ENCODE results near the gene COQ8A. TPM values are rescaled to one million over a fixed set of nuclear protein-coding genes. Genes with fewer than 3 reads are reported as not detected.

The COQ8A gene
- 10 to 100 TPM; 53.4 to 97.5 (median 72.7) TPM for total RNA-seq

DNA sequence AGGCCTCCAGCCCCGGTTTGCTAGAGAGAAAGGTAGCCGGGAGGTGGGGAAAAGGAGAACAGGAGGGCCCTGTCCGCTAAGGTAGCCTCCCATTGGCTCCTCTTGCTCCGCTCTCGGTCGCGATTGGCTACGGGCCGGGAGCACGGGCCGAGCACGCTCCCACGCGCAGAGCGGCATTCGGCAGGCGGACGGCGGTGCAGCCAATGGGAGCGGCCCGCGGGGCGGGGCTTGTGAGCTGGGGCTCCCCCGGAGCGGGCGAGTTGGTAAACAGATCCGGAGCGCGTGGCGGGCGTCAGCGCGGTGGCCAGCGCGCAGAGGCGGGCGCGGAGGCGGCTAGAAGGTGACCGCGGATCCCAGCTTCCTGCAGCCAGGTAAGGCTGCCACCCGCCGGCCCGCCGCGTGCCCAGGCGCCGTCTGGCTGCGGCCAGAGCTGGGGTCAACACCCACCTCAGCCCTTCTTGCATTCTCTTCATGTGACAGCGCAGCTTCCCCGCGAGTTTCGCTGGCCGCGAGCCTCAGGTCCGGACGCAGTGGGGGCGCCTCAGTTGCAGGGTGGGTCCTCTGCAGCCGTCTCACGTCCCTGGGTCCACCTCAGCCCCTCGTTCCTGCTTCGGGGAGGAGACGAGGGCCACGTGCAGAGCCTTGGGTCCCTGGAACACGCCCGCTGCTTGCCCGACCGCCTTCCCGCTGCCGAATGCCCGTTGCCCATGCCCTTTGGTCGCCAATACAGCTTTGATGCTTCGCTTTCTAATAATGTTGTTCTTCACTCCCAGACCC, at the start of gene COQ8A:
Gene COQ8A (plus strand): TSS at position 266 of the 777 bp plus-strand sequence. CDS start 21,092 bp downstream, outside the sequence.
- peak; percentile 99 to 100 for DNase-seq (ENCODE audit: low spot score in 2 of 2)
- WGBS, 2 donors, result 0% methylated on average over 38 to 39 of the region's 73 CpGs
- intact Hi-C loops (cut with DNase I; ENCODE audit: low total_unique reads), result no loop called here
- TF ChIP-seq, protein P1, sequence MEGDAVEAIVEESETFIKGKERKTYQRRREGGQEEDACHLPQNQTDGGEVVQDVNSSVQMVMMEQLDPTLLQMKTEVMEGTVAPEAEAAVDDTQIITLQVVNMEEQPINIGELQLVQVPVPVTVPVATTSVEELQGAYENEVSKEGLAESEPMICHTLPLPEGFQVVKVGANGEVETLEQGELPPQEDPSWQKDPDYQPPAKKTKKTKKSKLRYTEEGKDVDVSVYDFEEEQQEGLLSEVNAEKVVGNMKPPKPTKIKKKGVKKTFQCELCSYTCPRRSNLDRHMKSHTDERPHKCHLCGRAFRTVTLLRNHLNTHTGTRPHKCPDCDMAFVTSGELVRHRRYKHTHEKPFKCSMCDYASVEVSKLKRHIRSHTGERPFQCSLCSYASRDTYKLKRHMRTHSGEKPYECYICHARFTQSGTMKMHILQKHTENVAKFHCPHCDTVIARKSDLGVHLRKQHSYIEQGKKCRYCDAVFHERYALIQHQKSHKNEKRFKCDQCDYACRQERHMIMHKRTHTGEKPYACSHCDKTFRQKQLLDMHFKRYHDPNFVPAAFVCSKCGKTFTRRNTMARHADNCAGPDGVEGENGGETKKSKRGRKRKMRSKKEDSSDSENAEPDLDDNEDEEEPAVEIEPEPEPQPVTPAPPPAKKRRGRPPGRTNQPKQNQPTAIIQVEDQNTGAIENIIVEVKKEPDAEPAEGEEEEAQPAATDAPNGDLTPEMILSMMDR (IDR thresholded peaks at IDR 0.05), result no peak
- peak in 1 of 2 donors; percentile 20 for TF ChIP-seq POLR2A (IDR thresholded peaks at IDR 0.05)
- H3K4me3 ChIP-seq (ENCODE audit: low read depth, poor library complexity, severe bottlenecking), result peak within 1 kb of the TSS; percentile 59

DNA sequence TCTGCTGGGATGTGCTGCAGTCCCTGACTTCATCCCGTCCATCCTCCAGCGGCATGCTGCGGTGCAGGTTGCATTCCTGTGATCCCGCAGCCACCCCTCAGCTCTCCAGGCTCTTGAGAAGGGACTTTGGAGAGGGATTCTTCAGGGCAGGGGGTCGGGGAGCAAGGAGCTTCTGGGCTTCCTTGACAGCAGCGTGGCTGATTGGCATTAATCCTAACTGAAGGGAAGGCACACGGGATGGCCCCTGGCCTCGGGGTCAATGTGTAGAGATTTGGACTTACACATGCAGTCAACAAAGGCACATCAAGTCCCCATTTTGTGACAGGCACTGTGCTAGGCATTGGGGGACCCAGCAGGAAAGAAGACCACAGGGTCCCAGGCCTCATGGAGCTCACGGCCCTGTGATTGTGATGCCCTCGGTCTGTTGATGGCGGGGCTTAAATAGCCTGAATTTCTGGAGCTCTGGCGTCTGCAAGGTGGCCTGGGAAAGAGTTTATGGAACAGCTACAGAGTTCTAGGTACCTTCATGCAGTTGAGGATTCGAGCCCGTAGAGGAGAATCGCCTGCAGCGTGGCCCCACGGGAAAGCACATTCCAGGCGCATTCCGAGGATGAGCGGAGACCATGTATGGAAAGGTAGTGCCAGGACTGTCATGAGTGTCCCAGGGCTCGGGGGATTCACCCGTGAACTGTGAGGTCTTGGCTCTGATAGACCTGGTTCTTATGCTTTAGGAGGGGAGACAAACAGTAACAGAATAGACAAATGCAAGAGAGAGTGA, 49.6 kb upstream of the COQ8A start:
- H3K4me3 ChIP-seq (ENCODE audit: low read depth, poor library complexity, severe bottlenecking), result no peak overlapping the region
- WGBS, 2 donors, result 87 to 88% methylated on average over 22 of the region's 22 CpGs
- TF ChIP-seq, protein P1 (IDR thresholded peaks at IDR 0.05), result no peak
- no peak for DNase-seq (ENCODE audit: low spot score in 2 of 2)
- intact Hi-C loops (cut with DNase I; ENCODE audit: low total_unique reads), result no loop called here

DNA sequence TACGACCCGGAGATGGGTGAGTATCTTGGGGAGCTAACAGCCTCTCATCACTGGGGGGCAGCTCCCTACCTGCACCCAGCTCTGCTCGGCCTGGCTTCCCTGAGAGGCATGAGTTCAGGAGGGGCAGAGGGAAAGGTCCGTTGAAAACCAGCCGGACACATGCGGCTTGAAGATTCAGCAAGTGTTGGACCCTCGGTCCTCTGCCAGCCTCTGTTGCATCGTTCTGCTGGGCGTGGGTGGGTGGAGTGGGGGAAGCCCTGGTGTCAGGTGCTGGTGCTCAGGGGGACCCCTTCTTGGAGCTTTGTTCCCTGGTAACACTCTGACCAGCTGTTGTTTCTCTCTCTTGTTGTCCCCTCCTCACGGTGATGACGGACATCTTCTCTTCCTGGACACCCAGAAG, 48.7 kb upstream of the COQ8A start:
- intact Hi-C loops (cut with DNase I; ENCODE audit: low total_unique reads), result no loop called here
- H3K4me3 ChIP-seq (ENCODE audit: low read depth, poor library complexity, severe bottlenecking), result no peak overlapping the region
- DNase-seq (ENCODE audit: low spot score in 2 of 2), result no peak
- WGBS, 2 donors, result 93 to 96% methylated on average over 11 of the region's 11 CpGs
- TF ChIP-seq, protein P1 (IDR thresholded peaks at IDR 0.05), result no peak
- TF ChIP-seq POLR2A (IDR thresholded peaks at IDR 0.05), result no peak

DNA sequence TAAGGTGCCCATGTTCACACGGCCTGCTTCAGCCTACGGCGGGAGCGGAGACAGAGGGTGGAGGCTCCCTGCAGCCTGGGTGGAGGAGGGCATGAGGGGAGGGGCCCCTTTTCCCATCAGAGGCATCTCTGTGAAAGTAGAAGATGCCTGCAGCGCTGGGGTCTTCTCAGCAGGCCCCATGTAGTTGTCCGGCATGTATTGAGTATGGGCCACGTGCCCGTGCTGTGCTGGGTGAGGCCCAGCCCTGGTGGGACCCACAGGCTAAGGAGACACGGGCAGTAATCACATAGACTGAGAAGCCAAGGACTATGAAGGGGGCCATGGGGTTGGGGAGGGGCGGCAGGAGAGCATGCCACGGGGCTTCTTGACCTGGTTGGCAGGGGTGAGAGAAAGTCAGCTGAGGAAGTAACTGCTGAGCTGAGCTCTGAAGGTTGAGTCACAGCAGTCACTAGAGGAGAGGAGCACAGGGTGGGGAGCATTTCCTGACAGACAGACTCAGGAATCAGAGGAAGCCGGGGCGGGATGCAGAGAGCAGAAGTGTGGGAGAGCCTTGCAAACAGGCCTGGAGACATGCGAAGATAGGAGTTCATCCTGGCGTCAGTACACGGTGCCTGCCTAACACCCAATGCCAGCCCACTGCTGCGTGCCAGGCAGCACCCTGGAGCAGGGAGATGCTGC, 48.1 kb upstream of the COQ8A start:
- no peak overlapping the region for H3K4me3 ChIP-seq (ENCODE audit: low read depth, poor library complexity, severe bottlenecking)
- WGBS, 2 donors, result 75 to 77% methylated on average over 17 of the region's 17 CpGs
- DNase-seq (ENCODE audit: low spot score in 2 of 2), result peak in 1 of 2 donors; percentile 80
- intact Hi-C loops (cut with DNase I; ENCODE audit: low total_unique reads), result no loop called here
- TF ChIP-seq, protein P1 (IDR thresholded peaks at IDR 0.05), result no peak

DNA sequence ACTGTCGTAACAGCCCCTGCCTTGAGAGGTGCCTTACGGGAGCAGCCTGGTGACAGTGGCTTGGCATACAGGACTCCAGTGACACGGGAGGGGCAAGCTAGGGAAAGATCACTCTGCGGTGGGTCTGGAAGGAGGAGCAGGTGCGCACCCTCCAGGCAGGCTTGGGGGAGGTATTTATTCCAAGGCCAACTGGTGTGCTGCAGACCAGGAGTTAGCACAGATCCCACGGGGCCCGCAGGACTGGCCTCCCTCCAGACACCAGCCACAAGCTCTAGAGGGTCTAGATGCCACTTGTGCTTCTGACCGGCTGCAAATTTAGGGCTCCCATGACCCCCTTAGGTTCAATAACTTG, 47.6 kb upstream of the COQ8A start:
- intact Hi-C loops (cut with DNase I; ENCODE audit: low total_unique reads), result no loop called here
- no peak for TF ChIP-seq POLR2A (IDR thresholded peaks at IDR 0.05)
- TF ChIP-seq, protein P1 (IDR thresholded peaks at IDR 0.05), result no peak
- no peak for DNase-seq (ENCODE audit: low spot score in 2 of 2)
- 60 to 72% methylated on average over 4 to 7 of the region's 8 CpGs for WGBS, 2 donors
- H3K4me3 ChIP-seq (ENCODE audit: low read depth, poor library complexity, severe bottlenecking), result no peak overlapping the region

Data from lower leg skin (tissue), 4 donors.